Measurements from ENCODE around the gene FGF3. TPM values are rescaled to one million over a fixed set of nuclear protein-coding genes. Genes with fewer than 3 reads are reported as not detected.

FGF3 gene
- total and polyA plus RNA-seq, 2 experiments from 2014 or later, result not detected

GRCh38 chr11:69840371-69841169, 21.4 kb upstream of the FGF3 start:
- Histone ChIP-seq H3K4me3 (no peak overlapping the region), H3K9ac (no peak overlapping the region), H3K9me3 (ENCODE audit: low read depth) (no peaks in the 10 kb centered on the region), H3F3A (ENCODE audit: insufficient read depth) (no peaks in the 10 kb centered on the region), H3K79me2 (ENCODE audit: insufficient read depth) (no peaks in the 10 kb centered on the region), H4K20me1 (ENCODE audit: insufficient read depth) (no peaks in the 10 kb centered on the region), H3K4me2 (ENCODE audit: unreplicated experiment) (no peak overlapping the region), H2AFZ (no peak overlapping the region), H3K4me1 (ENCODE audit: insufficient read depth) (no peaks in the 10 kb centered on the region), H3K27me3 (replicated peaks; ENCODE audit: insufficient read depth) (peaks cover 26% of the 10 kb centered on the region), H3K27ac (no peak overlapping the region), H3K36me3 (ENCODE audit: low read depth) (no peaks in the 10 kb centered on the region), H3K9me2 (ENCODE audit: insufficient read depth) (no peaks in the 10 kb centered on the region)
- in situ Hi-C loops (cut with MboI), result no loop called here
- TF ChIP-seq EZH2phosphoT487 (IDR thresholded peaks at IDR 0.05; ENCODE audit: insufficient read depth, low read depth), result no peak
- no peak for TF ChIP-seq EZH2 (IDR thresholded peaks at IDR 0.05; ENCODE audit: insufficient read depth, poor library complexity, severe bottlenecking)
- 58 to 60% methylated on average over 20 of the region's 20 CpGs for WGBS, 2 experiments (ENCODE audit: low coverage in 1 of 2, low lambda C conversion rate in 2 of 2, missing lambda C conversion rate in 2 of 2)
- no peak for DNase-seq

GRCh38 chr11:69839516-69839915, 20.3 kb upstream of the FGF3 start:
- 61 to 64% methylated on average over 9 of the region's 9 CpGs for WGBS, 2 experiments (ENCODE audit: low coverage in 1 of 2, low lambda C conversion rate in 2 of 2, missing lambda C conversion rate in 2 of 2)
- Histone ChIP-seq H3K27ac (no peak overlapping the region), H3F3A (ENCODE audit: insufficient read depth) (no peaks in the 10 kb centered on the region), H3K9me3 (ENCODE audit: low read depth) (no peaks in the 10 kb centered on the region), H3K9me2 (ENCODE audit: insufficient read depth) (no peaks in the 10 kb centered on the region), H3K4me2 (ENCODE audit: unreplicated experiment) (no peak overlapping the region), H3K79me2 (ENCODE audit: insufficient read depth) (no peaks in the 10 kb centered on the region), H3K27me3 (replicated peaks; ENCODE audit: insufficient read depth) (peaks cover 31% of the 10 kb centered on the region), H3K4me1 (ENCODE audit: insufficient read depth) (no peaks in the 10 kb centered on the region), H3K9ac (no peak overlapping the region), H3K4me3 (no peak overlapping the region), H2AFZ (no peak overlapping the region), H3K36me3 (ENCODE audit: low read depth) (no peaks in the 10 kb centered on the region), H4K20me1 (ENCODE audit: insufficient read depth) (no peaks in the 10 kb centered on the region)
- in situ Hi-C loops (cut with MboI), result no loop called here
- DNase-seq, result no peak
- no peak for TF ChIP-seq EZH2phosphoT487 (IDR thresholded peaks at IDR 0.05; ENCODE audit: insufficient read depth, low read depth)

GRCh38 chr11:69837791-69838190, 18.6 kb upstream of the FGF3 start:
- Histone ChIP-seq H3K4me2 (ENCODE audit: unreplicated experiment) (no peak overlapping the region), H3K4me1 (ENCODE audit: insufficient read depth) (no peaks in the 10 kb centered on the region), H3K27ac (no peak overlapping the region), H3K9me2 (ENCODE audit: insufficient read depth) (no peaks in the 10 kb centered on the region), H3K27me3 (replicated peaks; ENCODE audit: insufficient read depth) (peaks cover 45% of the 10 kb centered on the region), H3K9ac (no peak overlapping the region), H3K36me3 (ENCODE audit: low read depth) (no peaks in the 10 kb centered on the region), H4K20me1 (ENCODE audit: insufficient read depth) (no peaks in the 10 kb centered on the region), H3K9me3 (ENCODE audit: low read depth) (no peaks in the 10 kb centered on the region), H3K79me2 (ENCODE audit: insufficient read depth) (no peaks in the 10 kb centered on the region), H2AFZ (no peak overlapping the region), H3K4me3 (no peak overlapping the region), H3F3A (ENCODE audit: insufficient read depth) (no peaks in the 10 kb centered on the region)
- 64 to 74% methylated on average over 5 of the region's 5 CpGs for WGBS, 2 experiments (ENCODE audit: low coverage in 1 of 2, low lambda C conversion rate in 2 of 2, missing lambda C conversion rate in 2 of 2)
- no peak for DNase-seq
- no peak for TF ChIP-seq EZH2phosphoT487 (IDR thresholded peaks at IDR 0.05; ENCODE audit: insufficient read depth, low read depth)
- no peak for TF ChIP-seq EZH2 (IDR thresholded peaks at IDR 0.05; ENCODE audit: insufficient read depth, poor library complexity, severe bottlenecking)
- in situ Hi-C loops (cut with MboI), result no loop called here

- Histone ChIP-seq H3F3A (ENCODE audit: insufficient read depth) (no peaks in the 10 kb centered on the region), H3K9ac (no peak overlapping the region), H3K27me3 (replicated peaks; ENCODE audit: insufficient read depth) (peaks cover 43% of the 10 kb centered on the region), H3K36me3 (ENCODE audit: low read depth) (no peaks in the 10 kb centered on the region), H3K79me2 (ENCODE audit: insufficient read depth) (no peaks in the 10 kb centered on the region), H3K27ac (no peak overlapping the region), H3K9me2 (ENCODE audit: insufficient read depth) (no peaks in the 10 kb centered on the region), H3K4me3 (no peak overlapping the region), H3K4me2 (ENCODE audit: unreplicated experiment) (no peak overlapping the region), H3K4me1 (ENCODE audit: insufficient read depth) (no peaks in the 10 kb centered on the region), H3K9me3 (ENCODE audit: low read depth) (no peaks in the 10 kb centered on the region), H2AFZ (no peak overlapping the region), H4K20me1 (ENCODE audit: insufficient read depth) (no peaks in the 10 kb centered on the region)
- WGBS, 2 experiments (ENCODE audit: low coverage in 1 of 2, low lambda C conversion rate in 2 of 2, missing lambda C conversion rate in 2 of 2), result 59 to 62% methylated on average over 17 of the region's 17 CpGs
- in situ Hi-C loops (cut with MboI), result no loop called here
- TF ChIP-seq EZH2 (IDR thresholded peaks at IDR 0.05; ENCODE audit: insufficient read depth, poor library complexity, severe bottlenecking), result no peak
- TF ChIP-seq EZH2phosphoT487 (IDR thresholded peaks at IDR 0.05; ENCODE audit: insufficient read depth, low read depth), result no peak
- DNase-seq, result no peak
Measured at GRCh38 chr11:69836401-69836800, 17.2 kb upstream of the FGF3 start.

All from GM23248 (cell line).